HG03439 (cell line): ENCODE measurements around the gene CRYBG3.
"Not testable (repeated sequence)": the region's sequence is repeated elsewhere in the genome, so short reads cannot be mapped to it uniquely, and the experiment has no call there.

ENCODE experiments used
- ATAC-seq: cut with Tn5 transposase; IDR thresholded peaks from one replicate; pipeline ENCODE4 v1.9.1; 2021; ENCODE audit warnings: mild to moderate bottlenecking, moderate library complexity; ENCODE audit not compliant: unreplicated experiment

CRYBG3 gene

DNA sequence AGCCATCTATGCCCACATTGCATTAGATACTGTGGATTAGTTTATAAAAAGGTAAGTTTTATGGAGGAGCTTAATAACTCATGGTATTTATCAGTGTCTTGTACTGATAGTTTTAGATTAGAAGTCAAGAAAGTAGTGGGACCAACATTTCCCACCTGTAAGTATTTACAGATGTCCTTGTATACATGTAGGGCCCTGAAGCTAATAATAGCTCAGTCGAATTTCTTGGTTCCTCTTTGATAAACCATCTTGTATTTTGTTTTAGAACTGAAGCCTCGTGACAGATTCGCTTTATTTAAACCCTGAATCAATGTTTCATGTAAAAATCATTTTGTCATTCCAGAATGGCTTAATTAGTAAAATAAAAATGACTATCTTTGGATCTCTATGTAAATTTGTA lies 73.4 kb downstream of the CRYBG3 start:
- ATAC-seq: no peak

DNA sequence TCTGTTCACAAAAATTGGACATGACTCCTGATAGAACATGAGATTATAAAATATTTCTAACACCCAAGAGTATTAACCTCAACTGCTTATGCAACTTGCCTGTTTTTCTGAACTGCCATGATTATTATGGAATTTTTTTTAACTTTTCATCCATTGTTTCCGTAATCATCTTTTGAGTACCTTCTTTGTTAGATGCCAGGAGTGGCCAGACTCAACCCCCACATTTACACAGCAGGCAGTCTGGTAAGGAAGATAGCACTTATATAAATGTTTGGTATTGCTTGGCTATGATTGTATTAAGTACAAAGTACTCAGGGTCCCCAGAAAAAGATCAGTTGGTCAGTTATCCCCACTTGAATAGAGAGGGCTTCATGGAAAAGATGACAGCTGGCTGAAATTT lies 74.3 kb downstream of the CRYBG3 start:
- no peak for ATAC-seq

DNA sequence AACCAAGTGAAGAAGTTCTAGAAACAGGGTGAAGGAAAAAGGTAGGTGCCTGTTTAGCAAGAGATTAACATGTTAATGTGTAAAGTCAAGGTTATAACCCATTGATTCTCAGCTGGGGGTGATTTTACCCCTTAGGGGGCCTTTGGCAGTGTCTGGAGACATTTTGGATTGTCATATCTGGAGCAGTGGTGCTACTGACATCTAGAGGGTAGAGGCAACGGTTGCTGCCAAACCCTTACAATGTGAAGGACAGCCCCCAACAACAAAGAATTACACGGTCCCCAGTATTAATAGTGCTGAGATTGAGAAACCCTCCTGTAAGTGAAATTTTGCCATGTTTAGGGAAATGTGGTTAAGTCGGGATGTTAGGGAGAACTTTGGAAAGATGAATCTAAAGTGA lies 74.7 kb downstream of the CRYBG3 start:
- no peak for ATAC-seq

DNA sequence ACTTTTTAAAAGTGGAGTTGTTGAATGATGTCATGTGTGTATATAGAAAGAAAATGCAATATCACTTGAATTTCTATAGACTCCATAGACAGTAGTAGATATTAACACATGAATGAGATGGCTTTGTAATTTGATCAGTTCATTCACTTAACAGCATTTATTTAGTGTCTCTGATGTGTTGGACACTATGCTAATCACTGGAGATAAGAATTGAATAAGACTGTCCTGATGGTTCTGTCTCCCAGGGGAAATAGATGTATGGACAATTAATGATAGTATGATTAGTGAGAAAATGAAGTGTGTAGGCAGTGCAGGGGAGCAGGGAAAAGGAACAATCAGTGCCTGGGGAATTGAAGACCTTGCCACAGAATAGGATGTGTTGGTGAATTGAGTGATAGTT lies 77.5 kb downstream of the CRYBG3 start:
- no peak for ATAC-seq

DNA sequence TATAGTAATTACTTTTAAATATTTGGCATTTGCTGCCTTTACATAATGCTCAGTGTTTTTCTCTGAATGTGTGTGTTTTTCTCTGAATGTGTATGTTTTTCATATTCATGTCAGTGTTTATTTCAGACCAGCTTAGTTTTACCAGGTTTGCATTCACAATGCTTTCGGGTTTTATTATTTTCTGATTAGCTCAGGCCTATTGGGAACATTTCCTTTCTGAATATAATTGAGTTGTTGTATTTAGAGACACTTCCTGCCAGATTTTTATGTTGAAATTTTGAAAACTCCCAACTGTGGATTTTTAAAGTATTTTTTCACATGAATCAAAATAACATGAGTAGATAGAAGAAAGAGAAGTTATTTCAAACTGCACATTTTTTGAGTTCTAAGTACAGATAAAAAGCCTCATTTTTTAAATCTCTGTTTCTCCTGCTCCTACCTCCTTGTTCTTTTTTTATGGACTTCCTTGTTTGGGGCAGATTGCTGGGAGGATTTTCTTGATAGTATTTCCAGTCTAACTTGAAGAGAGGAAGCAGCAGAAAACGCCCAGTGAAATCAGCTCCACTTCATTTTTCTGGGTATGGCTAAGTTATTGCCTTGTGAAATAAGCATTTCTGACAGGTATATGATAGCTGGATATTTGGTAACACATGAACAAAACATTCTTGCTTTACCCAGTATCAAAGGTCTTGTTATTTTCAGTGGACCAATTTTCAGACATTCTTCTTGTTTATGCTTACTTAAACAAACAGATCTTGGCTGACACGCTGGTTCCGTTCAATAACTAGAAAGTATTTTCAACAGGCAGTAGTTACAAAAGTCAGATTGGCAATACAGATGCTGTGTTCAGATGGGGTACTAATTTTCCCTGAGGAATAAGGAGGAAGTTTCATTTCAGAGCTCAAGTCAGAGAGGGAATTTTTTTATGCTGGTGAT lies 79.8 kb downstream of the CRYBG3 start:
- ATAC-seq: no peak

DNA sequence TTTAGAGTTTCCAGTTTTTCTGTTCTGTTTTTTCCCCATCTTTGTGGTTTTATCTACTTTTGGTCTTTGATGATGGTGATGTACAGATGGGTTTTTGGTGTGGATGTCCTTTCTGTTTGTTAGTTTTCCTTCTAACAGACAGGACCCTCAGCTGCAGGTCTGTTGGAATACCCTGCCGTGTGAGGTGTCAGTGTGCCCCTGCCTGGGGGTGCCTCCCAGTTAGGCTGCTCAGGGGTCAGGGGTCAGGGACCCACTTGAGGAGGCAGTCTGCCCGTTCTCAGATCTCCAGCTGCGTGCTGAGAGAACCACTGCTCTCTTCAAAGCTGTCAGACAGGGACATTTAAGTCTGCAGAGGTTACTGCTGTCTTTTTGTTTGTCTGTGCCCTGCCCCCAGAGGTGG lies 88.0 kb downstream of the CRYBG3 start:
- ATAC-seq: not testable (repeated sequence)

DNA sequence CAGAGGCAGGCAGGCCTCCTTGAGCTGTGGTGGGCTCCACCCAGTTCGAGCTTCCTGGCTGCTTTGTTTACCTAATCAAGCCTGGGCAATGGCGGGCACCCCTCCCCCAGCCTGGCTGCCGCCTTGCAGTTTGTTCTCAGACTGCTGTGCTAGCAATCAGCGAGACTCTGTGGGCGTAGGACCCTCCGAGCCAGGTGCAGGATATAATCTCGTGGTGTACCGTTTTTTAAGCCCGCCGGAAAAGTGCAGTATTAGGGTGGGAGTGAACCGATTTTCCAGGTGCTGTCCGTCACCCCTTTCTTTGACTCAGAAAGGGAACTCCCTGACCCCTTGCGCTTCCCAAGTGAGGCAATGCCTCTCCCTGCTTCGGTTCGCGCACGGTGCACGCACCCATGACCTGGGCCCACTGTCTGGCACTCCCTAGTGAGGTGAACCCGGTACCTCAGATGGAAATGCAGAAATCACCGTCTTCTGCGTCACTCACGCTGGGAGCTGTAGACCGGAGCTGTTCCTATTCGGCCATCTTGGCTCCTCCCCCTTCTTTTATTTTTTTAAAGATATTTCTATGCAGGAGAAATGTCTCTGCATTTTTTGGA lies 88.5 kb downstream of the CRYBG3 start:
- not testable (repeated sequence) for ATAC-seq

DNA sequence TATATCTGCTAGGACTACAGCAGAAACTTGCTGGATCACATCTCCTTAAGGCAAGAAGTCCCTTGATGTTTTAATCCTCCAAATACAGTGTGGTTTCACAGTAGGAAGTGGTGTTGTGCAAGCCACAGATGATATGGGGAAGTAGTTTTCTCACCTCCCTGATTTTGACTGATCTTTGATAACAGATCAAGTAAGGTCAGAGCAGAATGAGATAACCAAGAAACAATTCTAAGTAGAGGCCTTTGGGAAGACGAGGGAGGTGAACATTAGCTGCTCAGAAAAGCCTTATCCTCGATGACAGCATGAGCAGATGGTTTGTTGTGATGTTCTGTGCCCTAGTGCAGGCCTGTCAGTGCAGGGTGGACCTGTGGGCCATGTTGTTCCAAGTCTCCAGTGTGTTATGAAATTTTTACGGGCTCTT lies 89.1 kb downstream of the CRYBG3 start:
- no peak for ATAC-seq

DNA sequence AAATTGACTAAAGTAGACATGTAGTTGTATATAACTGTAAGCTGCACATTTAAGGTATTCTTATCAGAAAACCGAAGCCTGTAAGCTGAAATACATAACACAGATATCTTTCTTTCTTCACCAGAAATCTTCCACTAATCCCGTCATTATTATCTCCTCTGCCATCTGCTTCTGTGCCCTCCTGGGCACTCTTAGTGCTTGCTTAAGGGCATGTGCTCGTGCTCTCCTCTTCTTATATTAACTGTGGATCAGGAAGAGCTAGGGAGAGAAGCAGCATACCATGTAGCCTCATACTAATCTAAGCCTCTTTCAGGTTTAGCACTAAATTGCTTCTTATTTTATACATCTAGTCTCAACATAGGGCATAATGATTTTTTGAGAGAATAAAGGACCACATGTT lies 89.6 kb downstream of the CRYBG3 start:
- no peak for ATAC-seq

DNA sequence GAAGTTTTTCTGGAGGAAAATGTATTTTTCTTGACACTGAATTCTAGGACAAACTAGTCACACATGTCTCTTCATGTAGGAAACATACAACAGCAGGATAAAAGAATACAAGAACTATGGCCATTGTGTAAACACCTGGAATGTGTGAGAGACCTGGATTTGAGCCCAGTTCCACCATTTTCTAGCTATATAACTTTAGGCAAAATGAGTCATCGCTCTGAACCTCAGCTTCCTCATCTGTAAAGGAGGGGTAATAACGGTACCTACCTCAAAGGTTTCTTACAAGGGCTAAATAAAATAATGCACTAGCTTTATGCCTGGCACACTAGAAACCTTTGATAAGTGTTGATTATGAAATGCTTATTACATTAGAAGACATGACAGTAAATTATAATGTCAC lies 92.6 kb downstream of the CRYBG3 start:
- ATAC-seq: no peak

DNA sequence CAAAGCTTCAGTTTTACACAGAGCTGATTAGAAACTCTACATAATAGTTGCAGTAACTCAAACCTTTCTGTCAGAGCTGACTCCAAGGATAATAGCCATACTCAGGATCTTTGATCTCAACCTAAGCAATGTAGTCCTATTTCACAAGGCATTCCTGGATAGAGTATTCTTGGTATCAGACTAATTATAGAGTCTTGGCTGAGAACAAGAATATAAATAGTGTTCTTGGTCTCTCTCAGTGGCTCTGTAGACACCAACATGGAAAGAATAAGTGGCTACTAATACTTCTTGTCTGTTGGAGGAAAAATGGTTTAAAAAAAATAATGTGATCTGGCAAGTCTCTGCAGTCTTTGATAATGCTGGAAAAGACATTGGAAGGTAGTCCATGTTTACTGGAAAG lies 94.8 kb downstream of the CRYBG3 start:
- no peak for ATAC-seq

DNA sequence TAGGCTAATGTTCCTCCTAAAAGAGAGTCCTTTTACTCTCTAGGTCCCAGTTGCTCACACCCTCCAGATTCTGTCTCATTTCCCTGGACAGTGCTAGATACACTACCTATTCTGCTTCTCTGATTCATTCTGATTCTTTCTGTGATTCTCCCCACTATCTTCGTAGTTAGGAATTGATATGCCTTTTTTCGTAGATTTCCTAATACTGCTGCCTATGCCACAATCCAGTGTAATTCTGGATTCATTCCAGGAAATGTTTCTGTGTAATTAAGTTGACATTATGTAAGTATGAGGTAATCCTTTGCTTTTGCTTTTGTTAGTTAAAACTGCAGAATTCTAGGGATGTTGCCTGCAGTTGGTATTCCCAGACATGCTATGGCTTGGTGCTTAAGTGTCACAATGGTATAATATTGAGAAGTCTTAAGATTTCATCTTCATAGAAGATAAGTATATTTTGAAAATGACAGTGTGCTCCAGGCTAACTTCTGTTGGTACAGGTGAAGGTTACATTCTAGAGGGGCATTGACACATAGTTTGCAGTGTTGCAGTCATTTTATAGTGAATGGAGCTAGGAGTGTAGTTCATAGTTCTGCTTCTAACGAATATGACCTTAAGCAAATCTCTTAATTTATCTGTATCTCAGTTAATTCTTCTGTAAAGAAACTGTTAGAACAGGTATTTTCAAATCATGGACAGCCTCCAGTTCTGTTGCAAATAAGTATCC lies 96.2 kb downstream of the CRYBG3 start:
- ATAC-seq: no peak

DNA sequence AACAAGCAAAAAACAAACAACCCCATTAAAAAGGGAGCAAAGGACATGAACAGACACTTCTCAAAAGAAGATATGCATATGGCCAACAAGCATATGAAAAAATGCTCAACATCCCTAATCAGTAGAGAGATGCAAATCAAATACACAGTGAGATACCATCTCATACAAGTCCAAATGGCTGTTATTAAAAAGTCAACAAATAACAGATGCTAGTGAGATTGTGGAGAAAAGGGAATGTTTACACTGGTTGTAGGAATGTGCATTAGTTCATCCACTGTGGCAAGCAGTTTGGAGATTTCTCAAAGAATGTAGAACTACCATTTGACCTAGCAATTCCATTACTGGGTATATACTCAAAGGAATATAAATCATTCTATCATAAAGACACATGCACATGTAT lies 105.9 kb downstream of the CRYBG3 start:
- no peak for ATAC-seq

DNA sequence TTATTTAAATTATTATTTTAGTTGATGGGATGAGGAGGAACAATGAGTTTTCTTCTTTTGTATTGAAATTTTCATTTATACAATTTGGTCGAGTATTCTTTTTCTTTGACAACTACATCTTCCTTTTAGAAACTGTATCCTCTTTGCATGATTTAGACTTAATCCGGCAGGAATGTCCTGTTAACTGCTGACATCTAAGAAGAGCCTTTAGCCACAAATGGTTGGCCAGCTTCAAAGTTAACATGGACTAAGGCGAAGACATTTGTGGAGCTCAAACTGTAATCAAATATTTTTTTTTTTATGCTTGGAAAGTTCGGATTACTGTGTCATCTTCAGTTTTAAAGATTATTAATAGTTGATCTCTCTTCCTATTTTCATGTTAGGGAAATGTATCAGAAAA lies 107.2 kb downstream of the CRYBG3 start:
- no peak for ATAC-seq

DNA sequence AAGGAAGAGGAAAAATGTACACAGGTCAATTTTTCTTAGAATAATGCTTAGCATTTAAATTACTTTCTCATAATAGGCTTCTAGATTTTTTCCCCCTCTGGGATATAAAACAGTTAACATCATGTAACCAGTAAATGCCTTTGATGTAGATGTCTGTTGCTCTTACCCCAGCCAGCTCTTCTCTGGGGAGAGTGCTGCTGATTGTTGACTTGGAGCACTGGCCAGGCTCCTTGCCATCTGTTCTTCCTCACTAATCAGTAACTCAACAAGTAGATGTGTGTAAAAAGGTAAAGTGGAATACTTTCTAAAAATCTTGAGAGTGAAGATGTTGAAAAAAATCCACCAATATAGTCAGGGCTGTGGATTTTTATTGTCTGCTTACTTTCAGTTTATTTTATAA lies 108.2 kb downstream of the CRYBG3 start:
- ATAC-seq: no peak

DNA sequence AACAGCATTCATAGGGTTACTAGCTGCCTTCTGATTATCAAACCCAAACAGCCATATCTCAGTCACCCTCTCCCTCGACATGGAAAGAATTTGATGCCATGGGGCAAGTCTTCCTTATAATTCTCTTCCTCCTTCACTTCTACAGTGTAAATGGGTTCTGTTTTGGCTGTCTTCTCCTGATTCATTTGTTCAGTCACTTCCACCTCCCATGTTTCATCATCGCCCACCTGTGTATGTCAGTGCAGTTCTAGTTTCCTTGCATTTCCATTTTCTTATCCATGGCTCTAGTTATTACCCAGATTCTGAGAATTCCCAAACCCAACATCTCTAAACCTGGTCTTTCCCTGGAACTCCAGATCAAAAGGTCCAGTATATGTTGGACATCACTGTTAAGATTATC lies 109.4 kb downstream of the CRYBG3 start:
- no peak for ATAC-seq

DNA sequence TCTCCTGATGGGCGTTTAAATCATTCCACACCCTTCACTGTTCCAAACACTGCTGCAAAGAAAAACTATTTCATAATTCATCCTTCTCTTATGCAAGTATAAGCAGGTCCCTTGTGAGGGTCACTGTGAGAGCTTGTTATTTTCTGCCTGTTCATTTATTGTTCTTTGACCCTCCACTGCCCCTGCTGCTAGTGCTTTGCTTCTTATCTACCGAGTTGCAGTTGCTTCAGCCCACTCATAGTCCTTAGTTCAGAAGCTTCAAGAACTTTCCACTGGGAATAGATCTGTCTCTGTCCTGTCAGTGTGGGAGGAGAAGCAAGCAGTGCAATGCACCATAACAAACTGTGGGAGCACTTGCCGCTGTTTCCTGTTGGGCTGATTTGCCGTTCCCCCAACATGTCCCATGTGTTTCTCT lies 110.6 kb downstream of the CRYBG3 start:
- ATAC-seq: no peak

DNA sequence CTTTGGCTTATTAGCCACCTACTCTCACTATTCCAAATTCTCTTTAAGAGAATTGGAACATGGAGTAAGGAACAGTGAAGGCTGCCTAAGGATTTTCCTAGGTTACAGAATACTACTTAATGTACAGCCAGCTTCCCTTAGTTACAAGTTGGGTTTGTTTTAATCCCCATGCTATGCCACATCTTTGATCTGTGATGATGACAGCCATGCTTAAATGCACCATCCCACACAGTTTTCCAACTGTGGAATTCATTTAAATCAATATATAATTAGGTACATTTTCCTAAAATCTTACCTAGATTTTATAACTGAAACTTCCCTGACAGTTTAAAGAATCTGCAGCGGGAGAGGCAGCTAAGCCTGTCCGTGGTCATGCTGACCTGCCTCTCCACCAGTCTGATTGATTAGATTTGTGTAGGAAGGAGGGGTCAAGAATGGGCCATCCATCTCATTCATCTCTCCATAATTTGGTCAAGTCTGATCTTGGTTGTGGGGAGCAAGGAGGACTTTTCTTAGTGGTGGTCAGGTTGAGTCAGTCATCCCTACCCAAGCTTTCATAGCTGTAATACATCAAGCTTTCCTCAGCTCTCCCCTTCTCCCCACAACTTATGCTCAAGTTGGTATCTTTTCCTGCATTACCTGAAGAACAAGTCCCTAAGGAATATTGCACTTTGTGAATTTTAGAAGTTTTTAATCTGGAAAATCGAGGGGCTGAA lies 113.3 kb downstream of the CRYBG3 start:
- no peak for ATAC-seq

DNA sequence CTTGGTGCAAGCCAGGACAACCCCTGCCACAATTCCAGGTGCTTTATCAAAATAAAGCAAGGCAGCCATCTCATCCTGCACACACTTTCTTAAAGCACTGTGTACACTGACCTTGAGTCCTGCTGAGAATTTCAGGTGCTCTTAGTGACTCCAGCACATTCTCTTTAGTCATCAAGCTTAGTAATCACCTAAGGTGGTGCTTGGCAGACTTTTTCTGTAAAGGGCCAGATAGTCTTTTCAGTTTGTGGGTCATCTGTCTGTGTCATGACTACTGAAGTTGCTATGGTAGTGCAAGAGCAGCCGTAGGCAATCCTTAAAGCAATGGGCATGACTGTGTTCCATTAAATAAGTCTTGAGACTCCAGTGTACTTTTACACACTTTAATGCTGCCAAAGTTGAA lies 114.0 kb downstream of the CRYBG3 start:
- ATAC-seq: no peak

DNA sequence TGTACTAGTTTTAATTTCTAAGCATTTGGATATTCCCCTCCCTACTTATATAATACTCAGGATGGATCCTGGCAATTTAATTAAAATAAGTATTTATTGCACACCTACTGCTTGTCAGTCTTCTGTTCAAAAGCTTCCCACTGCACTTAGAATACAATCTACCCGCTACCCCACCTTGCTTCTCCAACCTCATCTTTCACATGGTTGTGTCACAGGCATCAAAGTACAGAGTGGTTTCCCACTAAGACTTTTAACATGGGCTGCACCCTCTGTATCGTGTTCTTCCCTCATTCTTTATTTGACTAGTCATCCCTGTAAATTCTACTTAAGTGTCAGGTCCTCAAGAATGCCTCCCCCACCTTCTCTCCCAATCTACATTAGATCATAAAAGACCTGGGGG lies 115.4 kb downstream of the CRYBG3 start:
- no peak for ATAC-seq

DNA sequence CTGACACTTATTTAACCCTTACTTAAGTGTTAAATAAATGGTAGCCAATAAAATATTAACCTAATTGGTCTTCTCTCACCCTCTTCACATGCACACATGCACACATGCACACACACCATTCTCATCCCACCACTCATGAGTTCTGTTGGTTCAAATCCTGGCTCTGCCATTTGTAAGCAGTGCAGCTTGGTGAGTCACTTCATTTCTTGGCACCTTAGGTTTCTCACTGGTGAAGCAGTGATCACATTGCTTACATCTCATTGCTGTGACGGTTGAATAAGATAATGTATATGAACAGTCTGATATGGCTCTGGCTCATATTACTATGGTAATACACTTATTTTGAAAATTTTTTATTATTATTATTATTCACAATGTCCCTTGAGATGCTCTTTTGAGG lies 116.6 kb downstream of the CRYBG3 start:
- ATAC-seq: no peak
